OCI-LY3 (cell line): ENCODE measurements around the gene AKIP1.

Experiments used
- H2AFZ ChIP-seq: fragments of 200-600, 300-600 bp; shearing (Covaris generic); 2 replicates; pipeline ENCODE4 v1.6.0; 2014; ENCODE audit warnings: antibody characterized with exemption, low read depth, low read length
- H3K27ac ChIP-seq: fragments of 200-600, 300-600 bp; sonication (generic); 2 replicates; pipeline ENCODE4 v1.5.1; 2014; ENCODE audit warnings: mild to moderate bottlenecking, low read length, moderate library complexity, mixed read lengths
- H3K27me3 ChIP-seq: fragments of 200-600, 300-600 bp; sonication (generic); 2 replicates; pipeline ENCODE4 v1.6.1; 2014; ENCODE audit warnings: low read depth, low read length, mixed read lengths
- H3K36me3 ChIP-seq: fragments of 200-600, 300-600 bp; sonication (generic); replicated peaks from 2 replicates; pipeline ENCODE3; 2014; ENCODE audit warnings: low read depth, low read length, mixed read lengths
- H3K4me1 ChIP-seq: fragments of 300-600, 200-600 bp; sonication (generic); 2 replicates; pipeline ENCODE4 v1.6.1; 2014; ENCODE audit warnings: low read length, mixed read lengths
- H3K4me2 ChIP-seq: fragments of 200-600, 300-600 bp; sonication (generic); 2 replicates; pipeline ENCODE4 v1.6.1; 2014; ENCODE audit warnings: low read length, mixed read lengths
- H3K4me3 ChIP-seq: fragments of 300-600, 200-600 bp; sonication (generic); 2 replicates; pipeline ENCODE4 v1.5.1; 2014; ENCODE audit warnings: antibody characterized with exemption, mild to moderate bottlenecking, low read length, moderate library complexity
- H3K79me2 ChIP-seq: fragments of 300-600, 200-600 bp; shearing (Covaris generic); 2 replicates; pipeline ENCODE4 v1.6.1; 2014; ENCODE audit warnings: mild to moderate bottlenecking, low read length, mixed read lengths
- H3K9ac ChIP-seq: fragments of 300-600, 200-600 bp; shearing (Covaris generic); 2 replicates; pipeline ENCODE4 v1.6.0; 2014; ENCODE audit warnings: mild to moderate bottlenecking, low read length, moderate library complexity
- H3K9me3 ChIP-seq: fragments of 200-600, 300-600 bp; shearing (Covaris generic); 2 replicates; pipeline ENCODE4 v1.6.1; 2014; ENCODE audit warnings: low read length, mixed read lengths; ENCODE audit not compliant: insufficient read depth
- H4K20me1 ChIP-seq: fragments of 200-600, 300-600 bp; sonication (generic); 2 replicates; pipeline ENCODE4 v1.6.1; 2016; ENCODE audit warnings: low read length, mixed read lengths; ENCODE audit not compliant: insufficient read depth
- CTCF ChIP-seq: fragments of 200-600, 300-600 bp; sonication (generic); IDR thresholded peaks from 2 replicates; pipeline ENCODE4 v1.5.1; 2014; ENCODE audit warnings: antibody characterized with exemption, low read length, low read depth
- EZH2phosphoT487 ChIP-seq: fragments of 200-600 bp; shearing (Covaris generic); IDR thresholded peaks from 2 replicates; pipeline ENCODE4 v1.6.1; 2018; ENCODE audit warnings: antibody characterized with exemption, mixed run types, low read depth

The AKIP1 gene

GRCh38 chr11:8967184-8967583 is 56.2 kb downstream of the AKIP1 start:
- no peaks in the 10 kb centered on the region for H3K27me3 ChIP-seq
- H3K9ac ChIP-seq = no peak overlapping the region
- no peak overlapping the region for H3K4me2 ChIP-seq
- no peaks in the 10 kb centered on the region for H3K9me3 ChIP-seq
- H4K20me1 ChIP-seq = no peaks in the 10 kb centered on the region
- TF ChIP-seq EZH2phosphoT487 (no peak), CTCF (no peak)
- no peak overlapping the region for H3K27ac ChIP-seq
- no peak overlapping the region for H3K4me3 ChIP-seq
- H2AFZ ChIP-seq = no peak overlapping the region
- peaks cover 25% of the 10 kb centered on the region for H3K79me2 ChIP-seq
- H3K4me1 ChIP-seq = peaks cover 13% of the 10 kb centered on the region
- no peaks in the 10 kb centered on the region for H3K36me3 ChIP-seq
